Uterus (tissue), 4 donors: Measurements from ENCODE around the gene LYRM4. TPM values are rescaled to one million over a fixed set of nuclear protein-coding genes. Genes with fewer than 3 reads are reported as not detected.
"Not testable (repeated sequence)": the region's sequence is repeated elsewhere in the genome, so short reads cannot be mapped to it uniquely, and the experiment has no call there.

Source experiments
- DNase-seq, 2 donors: peaks; one replicate each; pipeline ENCODE4 v3.0.0-alpha.2; 2019 to 2020
- H3K27ac ChIP-seq, 2 donors: fragments of 200-600 bp; sonication (generic); 1 replicate in 1 of 2; 2 replicates in 1 of 2; pipeline ENCODE4 v1.5.1; 2016 to 2018
- H3K27me3 ChIP-seq, 2 donors: fragments of 200-600 bp; sonication (generic); one replicate each; pipeline ENCODE4 v1.5.1; 2018 to 2019; ENCODE audit warnings: control low read depth in 1 of 2
- H3K36me3 ChIP-seq, 2 donors: fragments of 200-600 bp; sonication (generic); one replicate each; pipeline ENCODE4 v1.5.1; 2019; ENCODE audit warnings: control low read depth in 1 of 2
- H3K4me1 ChIP-seq, 2 donors: fragments of 200-600 bp; sonication (generic); one replicate each; pipeline ENCODE4 v1.5.1; 2018 to 2019; ENCODE audit warnings: control low read depth in 1 of 2
- H3K4me3 ChIP-seq, 2 donors: fragments of 200-600 bp; sonication (generic); 1 replicate in 1 of 2; 2 replicates in 1 of 2; pipeline ENCODE4 v1.5.1; 2018 to 2019; ENCODE audit warnings: mild to moderate bottlenecking in 1 of 2
- H3K9me3 ChIP-seq, 2 donors: fragments of 200-600 bp; sonication (generic); one replicate each; pipeline ENCODE4 v1.5.1; 2019; ENCODE audit warnings: control low read depth in 1 of 2
- CTCF ChIP-seq, 4 experiments: fragments of 200-600 bp in 2 of 4; fragments of 450-650 bp in 2 of 4; sonication (generic) in 2 of 4; IDR thresholded peaks; one replicate each; pipeline ENCODE4 v1.5.1; 2016 to 2019; ENCODE audit warnings: antibody characterized with exemption in 4 of 4, mild to moderate bottlenecking in 2 of 4, moderate library complexity in 1 of 4
- POLR2A ChIP-seq, 2 donors: fragments of 450-650 bp; IDR thresholded peaks; one replicate each; pipeline ENCODE4 v1.6.1; 2016; ENCODE audit warnings: antibody characterized with exemption in 2 of 2, mild to moderate bottlenecking in 1 of 2, moderate library complexity in 1 of 2
- intact Hi-C: fragments of 100-400 bp; cut with DNase I; formaldehyde crosslinking; loops from one replicate; pipeline ENCODE4 v1.15.1; 2023; ENCODE audit warnings: low total_unique reads
- total RNA-seq, 4 donors: library from RNA; depleted of rRNA in 3 of 4; stranded (reverse); fragments of >200 nt in 3 of 4; gene quantifications; one replicate each; pipeline versions ENCODE4 v1.1.0 to v1.2.4, GENCODE V29; 2014 to 2023
- donor health status: DM: yes; HTN: yes; CAD: no.

The LYRM4 gene
- total RNA-seq, 4 donors from 2014 or later = 3.1 to 33.0 (median 15.7) TPM

- DNase-seq = no peak
- no peaks in the 10 kb centered on the region for H3K36me3 ChIP-seq
- H3K4me1 ChIP-seq = no peaks in the 10 kb centered on the region
- H3K27ac ChIP-seq = no peak overlapping the region
- H3K4me3 ChIP-seq = no peak overlapping the region
- no peak for TF ChIP-seq CTCF (IDR thresholded peaks at IDR 0.05)
- no peak for TF ChIP-seq POLR2A (IDR thresholded peaks at IDR 0.05)
- H3K9me3 ChIP-seq = no peaks in the 10 kb centered on the region
- H3K27me3 ChIP-seq = no peaks in the 10 kb centered on the region
- intact Hi-C loops = no loop called here
Observed at GRCh38 chr6:5068153-5068751, 192.5 kb downstream of the LYRM4 start.

GRCh38 chr6:5067305-5067704, 193.4 kb downstream of the LYRM4 start:
- intact Hi-C loops = no loop called here
- H3K4me1 ChIP-seq = no peaks in the 10 kb centered on the region
- no peaks in the 10 kb centered on the region for H3K36me3 ChIP-seq
- DNase-seq = no peak
- no peak overlapping the region for H3K27ac ChIP-seq
- H3K9me3 ChIP-seq = no peaks in the 10 kb centered on the region
- no peaks in the 10 kb centered on the region for H3K27me3 ChIP-seq
- TF ChIP-seq CTCF (IDR thresholded peaks at IDR 0.05) (no peak), POLR2A (IDR thresholded peaks at IDR 0.05) (no peak)
- H3K4me3 ChIP-seq = no peak overlapping the region

GRCh38 chr6:5066456-5067093, 194.2 kb downstream of the LYRM4 start:
- Histone ChIP-seq H3K9me3 (no peaks in the 10 kb centered on the region), H3K27me3 (no peaks in the 10 kb centered on the region), H3K36me3 (no peaks in the 10 kb centered on the region), H3K4me1 (no peaks in the 10 kb centered on the region), H3K4me3 (no peak overlapping the region), H3K27ac (no peak overlapping the region)
- TF ChIP-seq CTCF (IDR thresholded peaks at IDR 0.05) (no peak), POLR2A (IDR thresholded peaks at IDR 0.05) (no peak)
- DNase-seq = no peak
- intact Hi-C loops = no loop called here

GRCh38 chr6:5063617-5064016, 197.1 kb downstream of the LYRM4 start:
- Histone ChIP-seq H3K36me3 (no peaks in the 10 kb centered on the region), H3K4me3 (no peak overlapping the region), H3K9me3 (no peaks in the 10 kb centered on the region), H3K27me3 (no peaks in the 10 kb centered on the region), H3K4me1 (no peaks in the 10 kb centered on the region), H3K27ac (no peak overlapping the region)
- DNase-seq = no peak
- TF ChIP-seq CTCF (IDR thresholded peaks at IDR 0.05) (no peak), POLR2A (IDR thresholded peaks at IDR 0.05) (no peak)
- intact Hi-C loops = no loop called here

GRCh38 chr6:5061152-5061551, 199.6 kb downstream of the LYRM4 start:
- Histone ChIP-seq H3K9me3 (no peaks in the 10 kb centered on the region), H3K27me3 (no peaks in the 10 kb centered on the region), H3K27ac (no peak overlapping the region), H3K4me3 (no peak overlapping the region), H3K36me3 (no peaks in the 10 kb centered on the region), H3K4me1 (no peaks in the 10 kb centered on the region)
- TF ChIP-seq CTCF (IDR thresholded peaks at IDR 0.05) (no peak), POLR2A (IDR thresholded peaks at IDR 0.05) (no peak)
- DNase-seq = no peak
- intact Hi-C loops = no loop called here

- H3K27me3 ChIP-seq, H3K9me3 ChIP-seq, intact Hi-C loops, H3K36me3 ChIP-seq, DNase-seq, H3K4me3 ChIP-seq, H3K27ac ChIP-seq, H3K4me1 ChIP-seq: not testable (repeated sequence)
Observed at GRCh38 chr6:5060439-5060838, 200.3 kb downstream of the LYRM4 start.
